ENCODE measurements around the gene PHF11. TPM values are rescaled to one million over a fixed set of nuclear protein-coding genes. Genes with fewer than 3 reads are reported as not detected.
"Not testable (repeated sequence)": the region's sequence is repeated elsewhere in the genome, so short reads cannot be mapped to it uniquely, and the experiment has no call there.

The PHF11 gene
- polyA plus RNA-seq, 6 donors from 2014 or later = 84.6 to 101 (median 97.1) TPM

DNA sequence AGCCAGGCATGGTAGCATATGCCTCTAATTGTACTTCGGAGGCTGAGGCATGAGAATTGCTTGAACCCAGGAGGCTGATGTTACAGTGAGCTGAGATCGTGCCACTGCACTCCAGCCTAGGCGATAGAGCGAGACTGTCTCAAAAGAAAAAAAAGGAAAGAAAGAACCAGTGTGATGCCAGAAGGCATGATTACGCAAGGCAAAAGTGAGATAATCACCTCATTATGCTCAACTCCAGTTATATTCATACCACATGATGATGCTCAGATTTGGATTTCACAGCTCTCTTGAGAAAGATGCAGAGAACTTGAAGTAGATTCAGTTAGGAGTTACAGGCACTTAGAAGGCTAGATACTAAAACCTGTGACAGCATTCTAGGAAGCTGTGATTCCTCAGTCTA, 67.8 kb downstream of the PHF11 start:
- peaks cover 28 to 41% of the 10 kb centered on the region in 2 donors for H3K36me3 Mint-ChIP-seq

GRCh38 chr13:49565461-49565860, 69.7 kb downstream of the PHF11 start:
- H3K9me3 Mint-ChIP-seq; ATAC-seq (ENCODE audit: low read depth in 2 of 2); H3K27ac Mint-ChIP-seq; DNase-seq; H3K27me3 Mint-ChIP-seq; H3K4me3 Mint-ChIP-seq; H3K4me1 Mint-ChIP-seq: not testable (repeated sequence)
- peaks cover 18 to 33% of the 10 kb centered on the region in 2 donors for H3K36me3 Mint-ChIP-seq

More for the DNA sequence above, 67.8 kb downstream of the PHF11 start:
- peak overlapping the region in 1 of 6 donors; percentile 89 for H3K27ac Mint-ChIP-seq
- DNase-seq (no peak), ATAC-seq (ENCODE audit: low read depth in 2 of 2) (no peak)
- peaks cover 0 to 4% (median 0%) of the 10 kb centered on the region in 3 donors for H3K4me1 Mint-ChIP-seq
- peaks cover 0 to 7% (median 0%) of the 10 kb centered on the region in 7 donors for H3K9me3 Mint-ChIP-seq
- no peaks in the 10 kb centered on the region for H3K27me3 Mint-ChIP-seq
- no peak overlapping the region for H3K4me3 Mint-ChIP-seq

- H3K27ac Mint-ChIP-seq = no peak overlapping the region
- DNase-seq = no peak
- H3K4me3 Mint-ChIP-seq = no peak overlapping the region
- peaks cover 10 to 24% of the 10 kb centered on the region in 2 donors for H3K36me3 Mint-ChIP-seq
- H3K4me1 Mint-ChIP-seq = peaks cover 6 to 10% (median 7%) of the 10 kb centered on the region in 3 donors
- H3K27me3 Mint-ChIP-seq = no peaks in the 10 kb centered on the region
- ATAC-seq (ENCODE audit: low read depth in 2 of 2) = no peak
- H3K9me3 Mint-ChIP-seq = no peaks in the 10 kb centered on the region
These were observed 70.7 kb downstream of the PHF11 start for GRCh38 chr13:49566461-49566860.

- Mint-ChIP-seq H3K27ac (peak overlapping the region in 3 of 6 donors; percentile 15 to 56 (median 34)), H3K9me3 (no peaks in the 10 kb centered on the region), H3K4me3 (no peak overlapping the region), H3K36me3 (peaks cover 10 to 24% of the 10 kb centered on the region in 2 donors), H3K4me1 (peaks cover 9 to 12% (median 12%) of the 10 kb centered on the region in 3 donors), H3K27me3 (no peaks in the 10 kb centered on the region)
- DNase-seq = no peak
- no peak for ATAC-seq (ENCODE audit: low read depth in 2 of 2)
These were observed 71.7 kb downstream of the PHF11 start for GRCh38 chr13:49567491-49567890.

GRCh38 chr13:49569993-49570689, 74.4 kb downstream of the PHF11 start:
- DNase-seq = no peak
- ATAC-seq (ENCODE audit: low read depth in 2 of 2) = no peak
- no peak overlapping the region for H3K4me3 Mint-ChIP-seq
- H3K27me3 Mint-ChIP-seq = no peaks in the 10 kb centered on the region
- peaks cover 9 to 18% (median 12%) of the 10 kb centered on the region in 3 donors for H3K4me1 Mint-ChIP-seq
- peaks cover 4 to 16% of the 10 kb centered on the region in 2 donors for H3K36me3 Mint-ChIP-seq
- no peak overlapping the region for H3K27ac Mint-ChIP-seq
- no peaks in the 10 kb centered on the region for H3K9me3 Mint-ChIP-seq

- ATAC-seq (ENCODE audit: low read depth in 2 of 2) (no peak), DNase-seq (no peak)
- Mint-ChIP-seq H3K27ac (peak overlapping the region in 2 of 6 donors; percentile 48 to 67), H3K4me1 (peaks cover 9 to 22% (median 12%) of the 10 kb centered on the region in 3 donors), H3K9me3 (no peaks in the 10 kb centered on the region), H3K36me3 (peaks cover under 1 to 12% of the 10 kb centered on the region in 2 donors), H3K4me3 (no peak overlapping the region), H3K27me3 (no peaks in the 10 kb centered on the region)
These were observed 75.8 kb downstream of the PHF11 start for GRCh38 chr13:49571299-49572240.

Other genes starting within 250 kb of the PHF11 start
- gene CDADC1, start 248.0 kb upstream of the PHF11 start, polyA plus RNA-seq (ENCODE audit: low read depth in 6 of 6) = 1 to 10 TPM; 1.8 to 8.0 (median 6.0) TPM
- gene CAB39L, start 51.9 kb upstream of the PHF11 start, polyA plus RNA-seq (ENCODE audit: low read depth in 6 of 6) = 1 to 10 TPM; 2.7 to 6.8 (median 5.4) TPM
- gene SETDB2, start 51.7 kb upstream of the PHF11 start, polyA plus RNA-seq (ENCODE audit: low read depth in 6 of 6) = 10 to 100 TPM in 5 of 6 donors, 1 to 10 TPM in 1; 8.6 to 35.7 (median 26.7) TPM
- gene RCBTB1, start 89.6 kb downstream of the PHF11 start, polyA plus RNA-seq (ENCODE audit: low read depth in 6 of 6) = 10 to 100 TPM; 13.4 to 26.5 (median 16.5) TPM
- 10 to 100 TPM in 4 of 6 donors, 1 to 10 TPM in 2; 6.1 to 39.6 (median 11.9) TPM for gene ARL11, start 132.6 kb downstream of the PHF11 start, polyA plus RNA-seq (ENCODE audit: low read depth in 6 of 6)
- gene EBPL, start 195.5 kb downstream of the PHF11 start, polyA plus RNA-seq (ENCODE audit: low read depth in 6 of 6) = 10 to 100 TPM; 41.4 to 77.2 (median 65.8) TPM